IMR-90 (cell line): ENCODE measurements around the gene URI1. TPM values are rescaled to one million over a fixed set of nuclear protein-coding genes. Genes with fewer than 3 reads are reported as not detected.

Source experiments
- ATAC-seq: fragments of 200-7000 bp; cut with Tn5 transposase; 2 replicates; pipeline ENCODE4 v1.9.1; 2020; ENCODE audit warnings: low read depth, mild to moderate bottlenecking, moderate library complexity
- BruUV-seq: library from RNA; stranded (reverse); fragments of 400-500 nt; replicated peaks from 2 replicates; lab custom pipeline; 2021; lab: Mats Ljungman, UMichigan
- CTCF ChIA-PET: fragments of 300-600 bp; formaldehyde crosslinking; extraction: SDS; loops from one replicate; lab custom pipeline; 2021; ENCODE audit warnings: antibody characterized with exemption; lab: Yijun Ruan, JAX
- POLR2A ChIA-PET: fragments of 300-600 bp; sonication (Branson Sonifier 250); formaldehyde crosslinking; loops from one replicate; lab custom pipeline; 2022; ENCODE audit warnings: antibody characterized with exemption; ENCODE audit not compliant: unreplicated experiment; lab: Charles Lee
- DNase-seq: peaks from one replicate; pipeline ENCODE4 v3.0.0; 2013
- H2AFZ ChIP-seq: replicated peaks from 2 replicates; pipeline ENCODE3; 2013; ENCODE audit warnings: low read length, mild to moderate bottlenecking; ENCODE audit not compliant: poor library complexity
- H2AK5ac ChIP-seq: 2 replicates; pipeline ENCODE4 v1.6.1; 2013; ENCODE audit warnings: low read depth, low read length, inconsistent platforms
- H2AK9ac ChIP-seq: replicated peaks from 2 replicates; pipeline ENCODE3; 2013; ENCODE audit warnings: mild to moderate bottlenecking, low read depth, low read length, moderate library complexity; ENCODE audit not compliant: poor library complexity
- H2BK120ac ChIP-seq: 2 replicates; pipeline ENCODE4 v1.6.1; 2013; ENCODE audit warnings: low read depth, low read length, inconsistent platforms
- H2BK15ac ChIP-seq: 3 replicates; pipeline ENCODE4 v1.6.1; 2013; ENCODE audit warnings: low read depth, low read length, inconsistent platforms
- H2BK20ac ChIP-seq: 2 replicates; pipeline ENCODE4 v1.6.1; 2013; ENCODE audit warnings: low read depth, mild to moderate bottlenecking, inconsistent platforms, low read length, moderate library complexity
- H2BK5ac ChIP-seq: 2 replicates; pipeline ENCODE4 v1.6.1; 2013; ENCODE audit warnings: mild to moderate bottlenecking, low read depth, low read length, inconsistent platforms; ENCODE audit not compliant: poor library complexity, severe bottlenecking
- H3K14ac ChIP-seq: replicated peaks from 2 replicates; pipeline ENCODE4 v1.6.1; 2013; ENCODE audit warnings: low read depth, low read length, inconsistent platforms
- H3K18ac ChIP-seq: 2 replicates; pipeline ENCODE4 v1.6.1; 2013; ENCODE audit warnings: low read depth, low read length, control low read depth
- H3K23ac ChIP-seq: 2 replicates; pipeline ENCODE4 v1.6.1; 2013; ENCODE audit warnings: low read depth, low read length, inconsistent platforms
- H3K27ac ChIP-seq: 2 replicates; pipeline ENCODE4 v1.5.1; 2013; ENCODE audit warnings: mild to moderate bottlenecking, control low read depth, low read length; ENCODE audit not compliant: insufficient read depth
- H3K27me3 ChIP-seq: 2 replicates; pipeline ENCODE4 v1.6.1; 2013; ENCODE audit warnings: low read length; ENCODE audit not compliant: control insufficient read depth, insufficient read depth
- H3K36me3 ChIP-seq: 2 replicates; pipeline ENCODE4 v1.6.1; 2013; ENCODE audit warnings: low read length, mixed read lengths; ENCODE audit not compliant: control insufficient read depth, insufficient read depth
- H3K4ac ChIP-seq: 2 replicates; pipeline ENCODE4 v1.6.1; 2013; ENCODE audit warnings: low read depth, low read length, inconsistent platforms
- H3K4me1 ChIP-seq: 2 replicates; pipeline ENCODE4 v1.6.1; 2013; ENCODE audit warnings: low read length, mixed read lengths; ENCODE audit not compliant: control insufficient read depth, insufficient read depth
- H3K4me2 ChIP-seq: 2 replicates; pipeline ENCODE4 v1.6.1; 2013; ENCODE audit warnings: low read depth, mild to moderate bottlenecking, control low read depth, low read length, moderate library complexity
- H3K4me3 ChIP-seq: 2 replicates; pipeline ENCODE4 v1.5.1; 2013; ENCODE audit warnings: low read depth, mild to moderate bottlenecking, control low read depth, low read length, moderate library complexity; ENCODE audit not compliant: insufficient read depth
- H3K56ac ChIP-seq: 2 replicates; pipeline ENCODE4 v1.6.1; 2013; ENCODE audit warnings: low read length, inconsistent platforms; ENCODE audit not compliant: insufficient read depth; ENCODE audit errors: extremely low read depth
- H3K79me1 ChIP-seq, 2 experiments: 2 replicates each; pipeline ENCODE4 v1.6.1; 2013; ENCODE audit warnings: low read length in 2 of 2, inconsistent platforms in 1 of 2, low read depth in 1 of 2
- H3K9ac ChIP-seq: 2 replicates; pipeline ENCODE4 v1.6.1; 2013; ENCODE audit warnings: low read depth, low read length, control low read depth
- H3K9me1 ChIP-seq: 2 replicates; pipeline ENCODE4 v1.6.1; 2013; ENCODE audit warnings: low read length, inconsistent platforms; ENCODE audit not compliant: insufficient read depth
- H3K9me3 ChIP-seq: 2 replicates; pipeline ENCODE4 v1.6.1; 2013; ENCODE audit warnings: low read length; ENCODE audit not compliant: control insufficient read depth, insufficient read depth
- H4K20me1 ChIP-seq: 2 replicates; pipeline ENCODE4 v1.6.1; 2013; ENCODE audit warnings: low read length, inconsistent platforms; ENCODE audit not compliant: insufficient read depth
- H4K5ac ChIP-seq: 2 replicates; pipeline ENCODE4 v1.6.1; 2013; ENCODE audit warnings: mild to moderate bottlenecking, low read depth, low read length, control low read depth
- H4K8ac ChIP-seq, 2 experiments: 2 replicates each; pipeline ENCODE4 v1.6.1; 2013; ENCODE audit warnings: low read depth in 2 of 2, low read length in 2 of 2, control low read depth in 1 of 2, inconsistent platforms in 1 of 2
- H4K91ac ChIP-seq: 2 replicates; pipeline ENCODE4 v1.6.1; 2013; ENCODE audit warnings: low read depth, low read length, inconsistent platforms; ENCODE audit not compliant: insufficient read depth
- CEBPB ChIP-seq: IDR thresholded peaks from 2 replicates; pipeline ENCODE4 v1.6.1; 2012; ENCODE audit warnings: low read depth, low read length, improper control_type of control experiment
- CHD1 ChIP-seq: IDR thresholded peaks from 2 replicates; pipeline ENCODE4 v1.6.1; 2012; ENCODE audit warnings: low read depth, low read length, improper control_type of control experiment
- FOS ChIP-seq: fragments of 150-350 bp; IDR thresholded peaks from 2 replicates; pipeline ENCODE4 v1.6.1; 2016; ENCODE audit warnings: low read depth, low read length
- MAFK ChIP-seq: IDR thresholded peaks from 2 replicates; pipeline ENCODE4 v1.6.1; 2012; ENCODE audit warnings: low read depth, low read length, improper control_type of control experiment
- MAZ ChIP-seq: IDR thresholded peaks from 2 replicates; pipeline ENCODE4 v1.6.1; 2012; ENCODE audit warnings: low read depth, mild to moderate bottlenecking, low read length, improper control_type of control experiment, moderate library complexity, borderline replicate concordance
- NFE2L2 ChIP-seq: fragments of 150-350 bp; IDR thresholded peaks from 2 replicates; pipeline ENCODE4 v1.6.1; 2016; ENCODE audit warnings: low read depth, mild to moderate bottlenecking, low read length
- RAD21 ChIP-seq: IDR thresholded peaks from 2 replicates; pipeline ENCODE4 v1.6.1; 2012; ENCODE audit warnings: low read length, improper control_type of control experiment
- RFX5 ChIP-seq: IDR thresholded peaks from 2 replicates; pipeline ENCODE4 v1.8.0; 2012; ENCODE audit warnings: low read depth, mild to moderate bottlenecking, low read length, moderate library complexity
- USF2 ChIP-seq: fragments of 150-350 bp; IDR thresholded peaks from 2 replicates; pipeline ENCODE4 v1.6.1; 2017; ENCODE audit warnings: mild to moderate bottlenecking, antibody characterized with exemption, low read length, low read depth
- dilution Hi-C: fragments of 300-500 bp; cut with HindIII; formaldehyde crosslinking; loops from one replicate; pipeline ENCODE4 v1.14.3; 2018; ENCODE audit warnings: low sequenced_read_pairs; ENCODE audit not compliant: unreplicated experiment
- in situ Hi-C: fragments of 300-500 bp; cut with MboI; formaldehyde crosslinking; loops from 3 replicates; pipeline ENCODE4 v1.14.3; 2019; ENCODE audit warnings: low sequenced_read_pairs, inconsistent platforms, mixed read lengths
- intact Hi-C: fragments of 100-400 bp; cut with micrococcal nuclease; formaldehyde crosslinking; loops from 2 replicates; pipeline ENCODE4 v1.10.0; 2022
- polyA plus RNA-seq, 3 experiments: library from polyadenylated mRNA; depleted of rRNA; stranded (reverse); fragments of >200 nt; gene quantifications; 2 replicates each; pipeline ENCODE4 v1.2.3, GENCODE V29; 2012; ENCODE audit warnings: low replicate concordance in 1 of 3
- total RNA-seq: library from RNA; depleted of rRNA; stranded (reverse); fragments of >200 nt; gene quantifications from 2 replicates; pipeline ENCODE4 v1.2.3, GENCODE V29; 2012

URI1 gene
- total and polyA plus RNA-seq, 2 of the 4 experiments (the other 2 are of a cell fraction), result 43.2 to 45.3 TPM

- no TSS peak for BruUV-seq
- Histone ChIP-seq H4K91ac (no peak overlapping the region), H3K9me3 (no peaks in the 10 kb centered on the region), H3K9ac (no peak overlapping the region), H2BK15ac (no peak overlapping the region), H3K27me3 (no peaks in the 10 kb centered on the region), H2BK20ac (no peak overlapping the region), H4K8ac (no peak overlapping the region), H3K36me3 (peaks cover 3% of the 10 kb centered on the region), H4K5ac (no peak overlapping the region), H3K14ac (no peak overlapping the region), H2BK5ac (no peak overlapping the region), H3K56ac (no peak overlapping the region), H3K18ac (no peak overlapping the region), H3K4me2 (no peak overlapping the region), H3K27ac (no peak overlapping the region), H3K9me1 (no peaks in the 10 kb centered on the region), H3K4ac (no peak overlapping the region), H4K20me1 (no peaks in the 10 kb centered on the region), H3K4me1 (no peaks in the 10 kb centered on the region), H2AK9ac (no peak overlapping the region), H3K79me1 (peaks cover 0 to 4% of the 10 kb centered on the region in 2 experiments; a peak in 1 of 4 replicates), H2AK5ac (no peak overlapping the region), H3K23ac (no peak overlapping the region), H3K4me3 (no peak overlapping the region), H2AFZ (no peak overlapping the region), H2BK120ac (no peak overlapping the region)
- DNase-seq (no peak), ATAC-seq (no peak)
- dilution Hi-C loops, result no loop called here
- CTCF ChIA-PET, result no interaction called here
- POLR2A ChIA-PET, result no interaction called here
- intact Hi-C loops, result no loop called here
- in situ Hi-C loops, result no loop called here
- no peak for TF ChIP-seq MAFK
- TF ChIP-seq NFE2L2, result no peak
- TF ChIP-seq CEBPB, result no peak
- TF ChIP-seq FOS, result no peak
- no peak for TF ChIP-seq CHD1
- TF ChIP-seq MAZ, result no peak
- TF ChIP-seq USF2, result no peak
- TF ChIP-seq RAD21, result no peak
- no peak for TF ChIP-seq RFX5
Observed at GRCh38 chr19:30017172-30017571, 75.1 kb downstream of the URI1 start.
